Right lobe of liver (tissue), 6 donors: ENCODE data around the gene RAI1. TPM values are rescaled to one million over a fixed set of nuclear protein-coding genes. Genes with fewer than 3 reads are reported as not detected.

Experiments used
- ATAC-seq, 4 donors: fragments of 200-7000 bp; cut with Tn5 transposase; one replicate each; pipeline ENCODE4 v1.9.1; 2020; ENCODE audit warnings: mild to moderate bottlenecking in 4 of 4, moderate library complexity in 4 of 4
- DNase-seq, 3 donors: peaks; one replicate each; pipeline ENCODE4 v3.0.0-alpha.2; 2020
- H3K27ac ChIP-seq, 3 donors: fragments of 200-600 bp; one replicate each; pipeline ENCODE4 v1.8.0; 2022
- H3K27me3 ChIP-seq, 2 donors: fragments of 200-600 bp; one replicate each; pipeline ENCODE4 v1.8.0; 2022
- H3K36me3 ChIP-seq, 4 donors: fragments of 200-600 bp; sonication (generic) in 1 of 4; one replicate each; pipeline versions ENCODE4 v1.5.1 to v1.8.0; 2017 to 2022; ENCODE audit warnings: control low read depth in 1 of 4
- H3K4me1 ChIP-seq, 4 donors: fragments of 200-600 bp; sonication (generic) in 1 of 4; one replicate each; pipeline versions ENCODE4 v1.5.1 to v1.8.0; 2017 to 2022; ENCODE audit warnings: control low read depth in 1 of 4
- H3K4me3 ChIP-seq, 3 donors: fragments of 200-600 bp; one replicate each; pipeline ENCODE4 v1.8.0; 2022
- H3K9me3 ChIP-seq, 4 donors: fragments of 200-600 bp; sonication (generic) in 1 of 4; one replicate each; pipeline versions ENCODE4 v1.5.1 to v1.8.0; 2017 to 2022; ENCODE audit warnings: control low read depth in 1 of 4
- CTCF ChIP-seq, 4 donors: fragments of 200-600 bp in 3 of 4; fragments of 450-650 bp in 1 of 4; IDR thresholded peaks; one replicate each; pipeline versions ENCODE4 v1.5.1 to v1.8.0; 2016 to 2022; ENCODE audit warnings: antibody characterized with exemption in 4 of 4, mild to moderate bottlenecking in 2 of 4
- POLR2A ChIP-seq: fragments of 450-650 bp; IDR thresholded peaks from one replicate; pipeline ENCODE4 v1.6.1; 2017; ENCODE audit warnings: antibody characterized with exemption, mild to moderate bottlenecking
- WGBS: methylation state at CpG from one replicate; pipeline ENCODE4 v1.1.6; 2018; ENCODE audit warnings: low coverage, low lambda C conversion rate; ENCODE audit not compliant: insufficient coverage; ENCODE audit errors: missing lambda C conversion rate; 5-methylcytosine and 5-hydroxymethylcytosine counted together
- intact Hi-C, 2 donors: fragments of 100-400 bp; cut with DNase I; formaldehyde crosslinking; loops; one replicate each; pipeline versions ENCODE4 v1.11.2 to v1.14.1; 2022
- total RNA-seq, 6 experiments: library from RNA; depleted of rRNA in 2 of 6; stranded (reverse); fragments of >200 nt in 2 of 6; fragmentation: NEBNext Ultra II Directional in 3 of 6; extraction: Animal tissue kit (Norgen Biotek cat#: 25700) in 3 of 6; gene quantifications; one replicate each; pipeline versions ENCODE4 v1.1.0 to v1.2.4, GENCODE V29; 2016 to 2023
- donor health status: DM: no; HTN: yes; CAD: no.
- donor health status: DM: no; HTN: no; CAD: no.
- donor health status: DM: no; HTN: no; CAD: no.
- donor health status: DM: no; HTN: yes; CAD: no.
- donor health status: DM: no; HTN: yes; CAD: no.

Gene RAI1
- total RNA-seq, 6 experiments from 2014 or later, result 6.1 to 14.5 (median 8.4) TPM

GRCh38 chr17:17726458-17727060, 45.3 kb downstream of the RAI1 start:
- Histone ChIP-seq H3K9me3 (no peaks in the 10 kb centered on the region), H3K27me3 (no peaks in the 10 kb centered on the region), H3K4me1 (no peaks in the 10 kb centered on the region), H3K27ac (peak overlapping the region in 2 of 3 donors; percentile 40 to 67), H3K4me3 (no peak overlapping the region), H3K36me3 (no peaks in the 10 kb centered on the region)
- no peak for TF ChIP-seq POLR2A
- no peak for TF ChIP-seq CTCF (IDR thresholded peaks at IDR 0.05)
- intact Hi-C loops, result no loop called here
- 58% methylated on average over 6 of the region's 6 CpGs for WGBS
- ATAC-seq (no peak), DNase-seq (no peak)

- no peak for DNase-seq
- WGBS, result 50% methylated on average over 1 of the region's 13 CpGs
- Histone ChIP-seq H3K4me1 (no peaks in the 10 kb centered on the region), H3K4me3 (no peak overlapping the region), H3K9me3 (no peaks in the 10 kb centered on the region), H3K27me3 (no peaks in the 10 kb centered on the region), H3K27ac (no peak overlapping the region), H3K36me3 (no peaks in the 10 kb centered on the region)
- TF ChIP-seq CTCF (IDR thresholded peaks at IDR 0.05) (no peak), POLR2A (no peak)
- intact Hi-C loops, result no loop called here
- ATAC-seq, result no peak
These were observed 45.9 kb downstream of the RAI1 start for GRCh38 chr17:17727111-17727659.

DNA sequence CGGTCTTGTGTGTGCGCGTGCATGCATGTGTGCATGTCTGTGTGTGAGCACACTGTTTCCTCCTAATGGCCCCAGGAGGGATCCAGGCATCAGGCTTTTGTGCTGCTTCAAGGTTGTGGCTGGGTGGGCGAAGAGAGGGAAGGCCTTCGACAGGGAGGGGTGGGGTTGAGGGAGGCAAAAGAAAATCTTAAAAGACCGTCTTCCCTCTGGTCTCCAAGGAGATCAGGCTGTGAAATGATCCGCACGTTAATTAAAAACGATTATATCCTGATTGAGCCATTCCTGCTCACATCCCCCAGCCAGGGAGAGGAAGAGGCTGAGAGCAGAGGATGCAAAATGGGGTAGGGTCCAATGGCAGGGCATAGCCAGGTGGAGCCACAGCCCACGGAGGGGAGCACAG, 46.9 kb downstream of the RAI1 start:
- no peak for TF ChIP-seq POLR2A
- TF ChIP-seq CTCF (IDR thresholded peaks at IDR 0.05), result no peak
- DNase-seq (no peak), ATAC-seq (no peak)
- H3K27me3 ChIP-seq, result no peaks in the 10 kb centered on the region
- intact Hi-C loops, result no loop called here
- no peaks in the 10 kb centered on the region for H3K36me3 ChIP-seq
- H3K27ac ChIP-seq, result no peak overlapping the region
- no peaks in the 10 kb centered on the region for H3K9me3 ChIP-seq
- H3K4me1 ChIP-seq, result no peaks in the 10 kb centered on the region
- no peak overlapping the region for H3K4me3 ChIP-seq
- 83% methylated on average over 3 of the region's 10 CpGs for WGBS

GRCh38 chr17:17728550-17729251, 47.4 kb downstream of the RAI1 start:
- ATAC-seq (no peak), DNase-seq (no peak)
- H3K4me1 ChIP-seq, result no peaks in the 10 kb centered on the region

More at GRCh38 chr17:17728550-17729251, 47.4 kb downstream of the RAI1 start:
- WGBS, result 100% methylated on average over 1 of the region's 10 CpGs
- no peak overlapping the region for H3K27ac ChIP-seq
- no peaks in the 10 kb centered on the region for H3K27me3 ChIP-seq
- TF ChIP-seq CTCF (IDR thresholded peaks at IDR 0.05), result no peak
- TF ChIP-seq POLR2A, result no peak
- no peaks in the 10 kb centered on the region for H3K9me3 ChIP-seq
- H3K4me3 ChIP-seq, result no peak overlapping the region
- no peaks in the 10 kb centered on the region for H3K36me3 ChIP-seq
- intact Hi-C loops, result no loop called here
